Fibroblast of skin of left quadriceps (primary cell): ENCODE results near the gene TMTC4.

Experiments
- DNase-seq, 2 experiments: peaks; one replicate each; pipeline ENCODE4 v3.0.0-alpha.2; 2013; ENCODE audit warnings: low read depth in 2 of 2

Gene TMTC4

GRCh38 chr13:100667894-100668293, 6.7 kb downstream of the TMTC4 start:
- DNase-seq = no peak

GRCh38 chr13:100666124-100666523, 8.5 kb downstream of the TMTC4 start:
- DNase-seq = peak; percentile 23 to 31

GRCh38 chr13:100665403-100665802, 9.2 kb downstream of the TMTC4 start:
- DNase-seq = no peak

GRCh38 chr13:100664171-100664900, 10.3 kb downstream of the TMTC4 start:
- DNase-seq = no peak

- DNase-seq = no peak
Observed at GRCh38 chr13:100662468-100663211, 12.0 kb downstream of the TMTC4 start.

GRCh38 chr13:100660761-100661160, 13.8 kb downstream of the TMTC4 start:
- no peak for DNase-seq

- DNase-seq = no peak
Observed at GRCh38 chr13:100659578-100659977, 15.0 kb downstream of the TMTC4 start.

GRCh38 chr13:100658363-100658762, 16.2 kb downstream of the TMTC4 start:
- no peak for DNase-seq

GRCh38 chr13:100657881-100658315, 16.7 kb downstream of the TMTC4 start:
- no peak for DNase-seq

- no peak for DNase-seq
Observed at GRCh38 chr13:100652510-100652909, 22.1 kb downstream of the TMTC4 start.

- DNase-seq = no peak
Observed at GRCh38 chr13:100650326-100650725, 24.3 kb downstream of the TMTC4 start.

- no peak for DNase-seq
Observed at GRCh38 chr13:100648354-100648753, 26.2 kb downstream of the TMTC4 start.

GRCh38 chr13:100646871-100647270, 27.7 kb downstream of the TMTC4 start:
- no peak for DNase-seq

- DNase-seq = peak in 1 of 2 experiments; percentile 4
Observed at GRCh38 chr13:100646030-100646673, 28.4 kb downstream of the TMTC4 start.

- no peak for DNase-seq
Observed at GRCh38 chr13:100645382-100645781, 29.2 kb downstream of the TMTC4 start.

GRCh38 chr13:100644371-100644770, 30.2 kb downstream of the TMTC4 start:
- no peak for DNase-seq

GRCh38 chr13:100637796-100638195, 36.8 kb downstream of the TMTC4 start:
- no peak for DNase-seq

- no peak for DNase-seq
Observed at GRCh38 chr13:100637380-100637779, 37.2 kb downstream of the TMTC4 start.

- no peak for DNase-seq
Observed at GRCh38 chr13:100636441-100636840, 38.2 kb downstream of the TMTC4 start.

GRCh38 chr13:100636004-100636403, 38.6 kb downstream of the TMTC4 start:
- DNase-seq = no peak

- DNase-seq = no peak
Observed at GRCh38 chr13:100634696-100635095, 39.9 kb downstream of the TMTC4 start.

- DNase-seq = peak; percentile 70 to 74
Observed at GRCh38 chr13:100633461-100633860, 41.1 kb downstream of the TMTC4 start.

- no peak for DNase-seq
Observed at GRCh38 chr13:100630555-100630954, 44.0 kb downstream of the TMTC4 start.
